Stimulated activated CD4-positive, alpha-beta T cell treated with anti-CD3 and anti-CD28 coated beads, Interleukin-4, amount 100 ng/mL, for 48 hours (primary cell): ENCODE data around the gene GTF3C6.
"Not testable (repeated sequence)": the region's sequence is repeated elsewhere in the genome, so short reads cannot be mapped to it uniquely, and the experiment has no call there.

Source experiments
- DNase-seq, 2 donors: peaks; one replicate each; pipeline ENCODE4 v3.0.0-alpha.2; 2020; ENCODE audit warnings: low read depth in 2 of 2

The GTF3C6 gene

GRCh38 chr6:110979565-110980101 is 21.1 kb downstream of the GTF3C6 start:
- DNase-seq: no peak

- no peak for DNase-seq
Measured at GRCh38 chr6:110980227-110980626, 21.7 kb downstream of the GTF3C6 start.

- no peak for DNase-seq
Measured at GRCh38 chr6:110980648-110981047, 22.1 kb downstream of the GTF3C6 start.

GRCh38 chr6:110981202-110981600 is 22.7 kb downstream of the GTF3C6 start:
- no peak for DNase-seq

- DNase-seq: no peak
Measured at GRCh38 chr6:110990840-110991576, 32.5 kb downstream of the GTF3C6 start.

- DNase-seq: no peak
Measured at GRCh38 chr6:110996691-110997090, 38.2 kb downstream of the GTF3C6 start.

- DNase-seq: no peak
Measured at GRCh38 chr6:110999634-111000270, 41.2 kb downstream of the GTF3C6 start.

- DNase-seq: no peak
Measured at GRCh38 chr6:111002350-111002749, 43.8 kb downstream of the GTF3C6 start.

GRCh38 chr6:111011360-111012142 is 53.0 kb downstream of the GTF3C6 start:
- DNase-seq: no peak

- DNase-seq: no peak
Measured at GRCh38 chr6:111012143-111012452, 53.6 kb downstream of the GTF3C6 start.

- not testable (repeated sequence) for DNase-seq
Measured at GRCh38 chr6:111012520-111012919, 54.0 kb downstream of the GTF3C6 start.

GRCh38 chr6:111013144-111013915 is 54.8 kb downstream of the GTF3C6 start:
- DNase-seq: no peak

- no peak for DNase-seq
Measured at GRCh38 chr6:111015389-111016124, 57.1 kb downstream of the GTF3C6 start.

- not testable (repeated sequence) for DNase-seq
Measured at GRCh38 chr6:111017241-111017640, 58.7 kb downstream of the GTF3C6 start.
